Measurements from ENCODE around the gene PIGQ. TPM values are rescaled to one million over a fixed set of nuclear protein-coding genes. Genes with fewer than 3 reads are reported as not detected.
A peak's percentile ranks its signal among the peaks of the same experiment; 100 is the strongest.

Gene PIGQ
- total RNA-seq (2014; rRNA removed; shearing (Covaris generic)) = 38.8 and 54.4 TPM in 2 replicates

GRCh38 chr16:569445-570254 is at the start of gene PIGQ:
Gene PIGQ, plus strand, starts transcription at chr16:569968. Its CDS starts 4,107 bp downstream, at chr16:574075.
- no peak for DNase-seq (ENCODE audit: low spot score)

GRCh38 chr16:520847-521246 is 48.9 kb upstream of the PIGQ start:
- DNase-seq (ENCODE audit: low spot score) = no peak
- in situ Hi-C loops (cut with HindIII; ENCODE audit: low sequenced_read_pairs) = no loop called here

More at GRCh38 chr16:569445-570254, at the start of gene PIGQ:
- in situ Hi-C loops (cut with HindIII; ENCODE audit: low sequenced_read_pairs) = no loop called here

DNA sequence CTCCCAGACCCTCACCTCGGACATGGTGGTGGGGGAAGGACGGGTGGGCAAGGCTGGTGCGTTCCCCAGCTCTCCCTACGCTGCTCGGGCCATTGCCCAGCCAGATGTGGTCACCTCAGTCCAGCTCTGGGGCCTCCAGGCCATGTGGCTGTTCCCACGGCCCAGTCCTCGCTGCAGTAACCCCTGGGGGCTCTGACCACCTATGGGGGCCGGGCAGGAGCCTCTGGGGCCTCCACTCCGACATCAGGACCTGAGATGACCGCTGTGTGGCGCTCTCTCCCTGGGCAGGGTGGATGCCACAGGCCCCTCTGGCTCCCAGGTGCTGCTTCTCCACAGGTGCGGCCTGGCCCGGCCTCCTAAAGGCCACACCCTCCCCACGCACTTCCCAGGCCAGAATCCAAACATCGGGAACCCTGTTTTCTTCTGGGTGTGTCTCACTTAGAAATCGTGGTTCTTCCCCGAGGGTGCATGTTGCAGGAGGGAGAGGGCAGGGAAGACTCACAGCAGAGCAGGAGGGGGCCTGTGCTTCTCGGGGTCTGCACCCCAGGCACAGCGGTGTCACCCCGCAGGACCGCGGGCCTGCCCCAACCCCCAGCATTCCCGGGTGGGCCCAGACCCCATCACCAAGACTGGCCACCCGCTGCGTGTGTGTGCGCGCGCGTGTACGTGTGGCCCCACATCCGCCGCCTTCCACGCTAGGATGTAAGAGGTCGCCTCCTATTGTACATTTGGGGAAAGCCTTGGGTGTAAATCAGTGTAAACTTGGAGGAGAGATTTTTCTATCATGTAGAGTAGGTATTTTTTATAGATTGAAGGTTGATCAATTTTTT is 48.2 kb upstream of the PIGQ start:
- DNase-seq (ENCODE audit: low spot score) = no peak
- in situ Hi-C loops (cut with HindIII; ENCODE audit: low sequenced_read_pairs) = no loop called here

GRCh38 chr16:522320-523096 is 47.3 kb upstream of the PIGQ start:
- in situ Hi-C loops (cut with HindIII; ENCODE audit: low sequenced_read_pairs) = no loop called here
- no peak for DNase-seq (ENCODE audit: low spot score)

GRCh38 chr16:523097-523741 is 46.5 kb upstream of the PIGQ start:
- in situ Hi-C loops (cut with HindIII; ENCODE audit: low sequenced_read_pairs) = no loop called here

DNA sequence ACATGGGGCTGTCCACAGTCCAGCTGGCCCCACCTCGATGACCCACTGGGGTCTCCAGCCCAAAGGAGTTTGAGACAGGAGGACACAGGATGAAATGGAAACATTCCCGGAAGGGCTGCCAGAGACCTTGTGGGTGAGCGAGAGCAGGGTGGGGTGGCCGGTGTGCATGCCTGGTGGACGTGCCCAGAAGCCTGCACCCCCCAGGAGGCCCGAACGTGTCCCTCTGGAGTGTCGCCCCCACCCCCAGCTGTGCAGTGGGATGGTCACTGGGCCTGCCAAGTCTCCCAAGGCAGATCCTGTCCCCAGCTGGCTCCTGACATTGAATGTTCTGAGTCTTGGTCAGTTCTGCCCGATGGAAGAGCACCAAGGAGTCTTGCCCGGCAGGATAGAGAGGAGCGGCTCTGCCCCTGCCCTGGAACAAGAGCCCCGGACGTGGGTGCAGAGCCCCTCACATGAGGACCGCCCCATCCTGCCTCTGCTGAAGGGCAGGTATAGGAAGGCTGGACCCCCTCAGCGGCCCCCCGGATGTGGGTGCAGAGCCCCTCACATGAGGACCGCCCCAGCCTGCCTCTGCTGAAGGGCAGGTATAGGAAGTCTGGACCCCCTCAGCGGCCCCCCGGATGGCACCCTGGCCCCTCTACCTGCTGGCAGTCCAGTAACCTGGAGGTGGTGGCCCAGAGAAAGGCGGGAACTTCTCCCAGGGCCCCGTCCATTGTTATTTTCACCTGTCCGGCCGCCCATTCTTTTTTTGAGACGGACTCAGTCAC is 45.3 kb upstream of the PIGQ start:
- in situ Hi-C loops (cut with HindIII; ENCODE audit: low sequenced_read_pairs) = no loop called here
- DNase-seq (ENCODE audit: low spot score) = no peak

More at GRCh38 chr16:523097-523741, 46.5 kb upstream of the PIGQ start:
- no peak for DNase-seq (ENCODE audit: low spot score)

DNA sequence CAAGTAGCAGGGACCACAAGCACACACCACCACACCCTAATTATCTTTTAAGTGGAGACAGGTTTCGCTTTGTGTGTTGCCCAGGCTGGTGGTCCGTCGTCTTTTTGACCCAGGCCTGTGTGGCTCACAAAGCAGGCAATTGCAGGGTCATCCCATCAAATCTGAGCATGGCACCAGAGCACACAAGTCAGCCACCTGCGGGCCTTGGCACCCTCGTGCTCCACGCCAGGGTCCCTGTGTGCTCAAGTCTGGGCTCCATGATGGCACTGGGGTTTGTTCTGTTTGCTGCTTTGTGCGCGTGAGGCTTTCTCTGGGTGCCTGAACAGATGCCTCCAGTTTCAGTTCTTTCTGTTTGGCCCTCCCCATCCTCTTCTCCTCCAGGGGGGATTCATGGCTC is 44.6 kb upstream of the PIGQ start:
- in situ Hi-C loops (cut with HindIII; ENCODE audit: low sequenced_read_pairs) = no loop called here
- DNase-seq (ENCODE audit: low spot score) = no peak

DNA sequence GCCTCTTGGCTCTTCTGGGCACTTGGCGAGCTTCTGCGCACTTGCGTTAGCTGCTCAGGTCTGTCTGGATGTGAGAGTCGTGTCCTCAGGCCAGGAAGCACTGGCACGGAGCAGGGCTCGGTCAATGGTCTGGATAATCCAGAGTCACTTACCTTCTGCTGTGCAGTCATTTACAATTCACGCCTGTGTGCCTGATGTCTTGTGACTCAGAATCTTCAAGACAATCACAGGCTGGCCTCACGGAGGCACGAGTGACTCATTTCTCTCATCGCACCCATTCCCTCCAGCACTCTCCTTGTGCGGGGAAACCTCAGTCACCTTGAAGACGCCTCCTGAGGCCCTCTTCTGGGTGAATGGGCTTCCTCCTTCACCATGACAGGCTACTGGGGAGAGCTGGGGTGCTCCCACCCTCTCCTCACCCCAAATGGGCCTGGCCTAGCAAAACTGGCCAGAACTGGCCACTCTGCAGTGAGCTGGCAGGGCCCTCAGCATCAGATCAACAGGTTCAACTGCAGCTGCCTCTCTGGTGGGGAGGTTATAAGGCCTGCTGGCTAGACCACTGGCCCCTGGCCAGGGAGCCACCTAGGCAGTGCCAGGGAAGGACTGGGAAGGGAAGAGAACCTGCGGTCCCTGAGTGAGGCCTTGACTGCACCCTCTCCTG is 44.1 kb upstream of the PIGQ start:
- peak; percentile 47 for DNase-seq (ENCODE audit: low spot score)
- in situ Hi-C loops (cut with HindIII; ENCODE audit: low sequenced_read_pairs) = no loop called here

- in situ Hi-C loops (cut with HindIII; ENCODE audit: low sequenced_read_pairs) = no loop called here
These were observed 43.4 kb upstream of the PIGQ start for GRCh38 chr16:526181-527014.

DNA sequence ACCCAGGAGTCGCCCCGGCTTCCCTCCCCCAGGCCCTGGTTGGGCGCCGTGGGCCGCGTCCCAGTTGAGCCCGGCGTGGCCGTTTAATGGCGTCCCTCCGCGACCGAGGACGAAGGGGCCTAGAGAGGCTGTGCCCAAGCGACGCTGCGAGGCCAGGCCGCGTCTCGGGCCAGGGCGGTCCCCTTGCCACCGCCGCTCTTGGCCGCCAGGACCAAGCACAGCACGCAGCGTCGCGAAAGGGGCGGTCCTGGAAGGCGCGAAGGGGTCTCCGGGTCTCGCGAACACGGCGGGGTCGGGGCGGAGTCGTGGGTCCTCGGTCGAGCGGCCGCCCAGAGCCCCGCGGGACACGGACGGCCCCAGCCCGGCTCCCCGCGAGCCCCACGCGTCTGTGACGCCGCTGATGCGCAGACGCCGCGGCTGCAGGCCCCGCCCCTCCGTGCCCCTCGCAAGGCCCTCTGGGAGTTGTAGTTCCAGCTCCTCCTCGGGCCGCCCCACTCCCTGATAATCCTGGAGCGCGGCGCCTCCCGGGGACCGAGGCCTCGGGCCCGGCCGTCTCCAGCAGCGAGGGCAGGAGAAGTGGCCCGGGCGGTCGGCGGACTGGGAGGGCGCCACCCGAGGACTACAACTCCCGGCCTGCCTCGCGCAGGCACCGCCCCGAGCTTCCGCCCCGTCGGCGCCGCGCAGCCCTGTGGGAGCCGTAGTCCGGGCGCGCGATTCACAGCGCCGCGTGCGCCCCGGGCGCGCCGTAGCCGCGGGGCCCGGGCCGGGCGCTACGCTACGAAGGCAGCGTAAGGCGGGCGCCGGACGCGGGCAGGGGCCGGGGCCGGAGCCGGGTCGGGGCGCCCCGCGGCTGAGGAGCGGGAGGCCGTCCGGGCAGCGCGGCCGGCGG is 42.5 kb upstream of the PIGQ start, which contains the start of gene CAPN15:
Gene CAPN15, plus strand, starts transcription at position 698 of the 889 bp plus-strand sequence. CDS start 19,127 bp downstream, outside the sequence.
- in situ Hi-C loops (cut with HindIII; ENCODE audit: low sequenced_read_pairs) = no loop called here

More at GRCh38 chr16:526181-527014, 43.4 kb upstream of the PIGQ start:
- peak; percentile 29 for DNase-seq (ENCODE audit: low spot score)

DNA sequence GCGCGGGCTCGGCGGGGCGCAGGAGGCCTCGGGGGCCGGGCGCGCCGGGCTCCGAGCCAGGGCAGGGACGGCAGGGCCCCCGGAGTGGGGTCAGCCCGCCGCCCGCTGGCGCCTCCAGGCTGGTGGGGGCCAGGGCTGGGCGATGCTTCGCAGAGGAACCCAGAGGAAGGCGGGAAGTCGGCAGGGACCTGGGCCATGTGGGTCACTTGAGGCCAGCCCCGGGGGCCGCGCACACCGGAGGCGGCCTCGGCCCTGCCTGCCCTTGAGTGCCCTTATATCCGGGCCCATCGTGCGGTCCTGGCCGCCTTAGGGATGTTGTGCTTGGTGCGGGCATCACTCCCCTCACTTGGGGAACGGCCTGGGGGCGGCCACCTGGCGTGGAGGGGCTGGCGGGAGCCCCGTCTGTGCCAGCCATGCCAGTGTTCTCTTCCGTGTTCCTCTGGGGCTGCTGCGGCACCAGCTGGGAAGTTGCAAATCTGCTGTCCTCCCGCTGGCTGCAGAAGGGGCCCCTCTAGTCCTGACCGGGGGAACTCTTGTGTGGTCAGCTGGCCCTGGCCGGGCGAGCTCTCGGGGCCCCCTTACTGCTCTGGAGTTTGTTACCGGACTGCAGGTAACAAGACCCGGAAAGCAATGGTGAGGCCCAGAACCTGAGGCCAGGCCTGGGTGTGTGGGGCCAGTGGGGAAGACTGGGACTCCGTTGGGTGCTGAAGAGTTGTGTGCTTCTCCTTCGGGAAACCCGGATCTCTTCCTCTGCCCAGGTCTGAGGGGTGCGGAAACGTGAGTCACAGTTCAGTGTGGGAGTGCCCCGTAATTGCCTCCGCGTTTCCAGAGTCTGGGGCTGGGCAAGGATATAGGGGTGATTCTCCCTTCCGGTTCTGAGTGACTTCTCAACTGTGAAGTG is 41.4 kb upstream of the PIGQ start:
- no peak for DNase-seq (ENCODE audit: low spot score)
- in situ Hi-C loops (cut with HindIII; ENCODE audit: low sequenced_read_pairs) = no loop called here

More for the DNA sequence above, 42.5 kb upstream of the PIGQ start, which contains the start of gene CAPN15:
- peak; percentile 84 for DNase-seq (ENCODE audit: low spot score)

DNA sequence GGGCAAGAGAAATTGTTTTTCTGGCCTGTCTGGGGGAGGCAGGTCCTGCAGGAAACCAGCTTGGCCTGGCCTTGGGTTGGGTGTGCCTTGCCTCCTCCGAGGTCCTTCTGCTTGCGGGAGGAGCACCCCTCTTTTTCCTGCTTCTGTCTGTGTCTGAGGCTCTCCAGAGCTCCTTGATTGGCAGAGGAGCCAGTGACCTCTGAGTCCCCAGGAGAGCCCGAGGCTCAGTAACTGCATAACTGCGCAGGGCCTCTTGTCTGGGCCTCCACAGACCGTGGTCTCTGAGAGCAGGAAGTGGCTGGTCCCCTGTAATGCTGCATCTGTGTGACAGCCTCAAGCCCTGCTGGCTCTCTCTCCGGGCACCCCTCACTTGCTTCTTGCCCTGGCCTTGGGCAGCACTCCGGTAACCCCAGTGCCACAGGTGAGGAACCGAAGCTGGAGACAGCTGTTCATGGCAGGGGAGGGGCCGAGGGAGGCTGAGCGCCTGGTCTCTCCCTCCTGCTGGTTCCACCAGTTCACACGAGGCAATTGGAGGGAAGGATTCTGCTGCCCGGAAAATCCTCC is 40.7 kb upstream of the PIGQ start:
- peak; percentile 26 for DNase-seq (ENCODE audit: low spot score)
- in situ Hi-C loops (cut with HindIII; ENCODE audit: low sequenced_read_pairs) = no loop called here

DNA sequence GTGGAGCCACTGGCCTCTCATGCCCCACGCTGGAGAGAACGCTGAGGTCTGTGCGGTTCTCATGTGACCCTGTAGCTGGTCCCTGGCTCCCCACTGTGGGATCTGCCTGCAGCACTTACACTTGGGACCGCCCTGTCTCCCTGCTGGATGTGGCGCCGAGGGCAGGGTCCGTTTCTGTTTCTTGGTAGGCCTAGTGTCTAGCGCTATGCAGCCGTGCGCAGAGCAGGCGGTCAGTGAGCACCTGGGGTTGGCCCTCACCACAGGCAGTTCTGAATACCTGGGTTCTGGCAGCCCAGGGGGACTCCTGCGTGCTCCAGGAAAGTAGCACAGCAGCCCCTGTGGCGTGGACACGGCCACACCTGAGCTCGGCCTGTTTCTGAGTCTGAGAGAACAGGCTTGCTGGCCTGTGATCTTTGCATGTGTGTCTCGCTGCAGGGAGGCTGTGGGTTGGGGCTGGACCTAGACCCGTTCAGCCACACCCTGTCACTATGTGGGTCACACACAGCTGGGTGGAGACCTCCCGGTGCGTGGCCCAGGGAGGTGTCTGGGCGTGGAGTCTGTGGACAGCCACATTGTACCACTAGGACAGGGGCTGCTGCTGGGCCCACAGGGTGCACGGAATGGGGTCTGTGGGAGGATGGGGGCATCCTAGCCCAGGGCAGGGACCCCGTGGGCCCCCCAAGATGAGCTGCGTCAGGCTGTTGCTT is 39.5 kb upstream of the PIGQ start:
- in situ Hi-C loops (cut with HindIII; ENCODE audit: low sequenced_read_pairs) = no loop called here

More for the DNA sequence above, 39.5 kb upstream of the PIGQ start:
- no peak for DNase-seq (ENCODE audit: low spot score)
